ENCODE measurements around the gene POC1A. TPM values are rescaled to one million over a fixed set of nuclear protein-coding genes. Genes with fewer than 3 reads are reported as not detected.

POC1A gene
- total and polyA plus RNA-seq, 10 of the 15 experiments (the other 5 are each of a cell fraction or from before 2014, with no cell fraction given), result 8.5 to 49.8 (median 23.5) TPM

GRCh38 chr3:52046186-52046901, 107.9 kb downstream of the POC1A start:
- Histone ChIP-seq H3K4me3 (no peak overlapping the region), H2AFZ (ENCODE audit: control insufficient read depth, low read depth, low read length) (no peak overlapping the region), H3K36me3 (ENCODE audit: control insufficient read depth in 2 of 2, insufficient read depth in 2 of 2, low read length in 1 of 2) (peaks cover 4 to 17% of the 10 kb centered on the region in 2 experiments), H4K20me1 (ENCODE audit: control insufficient read depth, insufficient read depth) (no peaks in the 10 kb centered on the region), H3K4me2 (ENCODE audit: control insufficient read depth, insufficient read depth) (no peak overlapping the region), H3K27ac (ENCODE audit: control insufficient read depth, insufficient read depth) (no peak overlapping the region), H3K4me1 (ENCODE audit: control insufficient read depth, insufficient read depth, low read length) (no peaks in the 10 kb centered on the region), H3K9ac (ENCODE audit: control insufficient read depth, insufficient read depth, low read length) (no peak overlapping the region), H3K9me3 (replicated peaks; ENCODE audit: control insufficient read depth, insufficient read depth, low read length) (no peaks in the 10 kb centered on the region), H3K27me3 (replicated peaks in 1 of 2; ENCODE audit: control insufficient read depth in 2 of 2, insufficient read depth in 2 of 2, low read length in 1 of 2) (no peaks in the 10 kb centered on the region), H3K79me2 (ENCODE audit: control insufficient read depth, insufficient read depth, low read length) (no peaks in the 10 kb centered on the region; the same call in none of the 2 replicates)
- TF ChIP-seq CBX5 (IDR thresholded peaks at IDR 0.05; ENCODE audit: low read depth) (no peak), PAX5 (IDR thresholded peaks at IDR 0.05; ENCODE audit: borderline replicate concordance, low read depth, low read length) (no peak), RELA (IDR thresholded peaks at IDR 0.05; ENCODE audit: borderline replicate concordance, partially characterized antibody) (no peak), REST (IDR thresholded peaks at IDR 0.05; ENCODE audit: low read depth, low read length) (no peak), NR2C2 (IDR thresholded peaks at IDR 0.05; ENCODE audit: borderline replicate concordance, control insufficient read depth, insufficient read length, low read depth) (no peak), ELK1 (IDR thresholded peaks at IDR 0.05; ENCODE audit: low read depth, low read length) (no peak), POLR2AphosphoS2 (IDR thresholded peaks at IDR 0.05; ENCODE audit: low read depth, low read length) (no peak), YBX1 (IDR thresholded peaks at IDR 0.05) (no peak), RUNX3 (IDR thresholded peaks at IDR 0.05; ENCODE audit: low read length) (no peak), SMARCA5 (IDR thresholded peaks at IDR 0.05) (no peak), SPI1 (IDR thresholded peaks at IDR 0.05; ENCODE audit: borderline replicate concordance, insufficient read depth, low read depth, low read length) (no peak)
- TF ChIP-seq, protein P1, sequence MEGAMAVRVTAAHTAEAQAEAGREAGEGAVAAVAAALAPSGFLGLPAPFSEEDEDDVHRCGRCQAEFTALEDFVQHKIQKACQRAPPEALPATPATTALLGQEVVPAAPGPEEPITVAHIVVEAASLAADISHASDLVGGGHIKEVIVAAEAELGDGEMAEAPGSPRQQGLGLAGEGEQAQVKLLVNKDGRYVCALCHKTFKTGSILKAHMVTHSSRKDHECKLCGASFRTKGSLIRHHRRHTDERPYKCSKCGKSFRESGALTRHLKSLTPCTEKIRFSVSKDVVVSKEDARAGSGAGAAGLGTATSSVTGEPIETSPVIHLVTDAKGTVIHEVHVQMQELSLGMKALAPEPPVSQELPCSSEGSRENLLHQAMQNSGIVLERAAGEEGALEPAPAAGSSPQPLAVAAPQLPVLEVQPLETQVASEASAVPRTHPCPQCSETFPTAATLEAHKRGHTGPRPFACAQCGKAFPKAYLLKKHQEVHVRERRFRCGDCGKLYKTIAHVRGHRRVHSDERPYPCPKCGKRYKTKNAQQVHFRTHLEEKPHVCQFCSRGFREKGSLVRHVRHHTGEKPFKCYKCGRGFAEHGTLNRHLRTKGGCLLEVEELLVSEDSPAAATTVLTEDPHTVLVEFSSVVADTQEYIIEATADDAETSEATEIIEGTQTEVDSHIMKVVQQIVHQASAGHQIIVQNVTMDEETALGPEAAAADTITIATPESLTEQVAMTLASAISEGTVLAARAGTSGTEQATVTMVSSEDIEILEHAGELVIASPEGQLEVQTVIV (IDR thresholded peaks at IDR 0.05; ENCODE audit: borderline replicate concordance, partially characterized antibody), result no peak
- intact Hi-C loops (cut with micrococcal nuclease; ENCODE audit: unreplicated experiment) (no loop called here), in situ Hi-C loops (cut with MboI) (no loop called here)
- ChIA-PET POLR2A (interaction anchor here (0.9 kb wide), 1 partner anchor 10 kb away, joined by 3 read pairs; the partner anchor contains the start of gene DUSP7), SMC1A (ENCODE audit: uncharacterized antibody, unreplicated experiment) (no interaction called here), RAD21 (ENCODE audit: unreplicated experiment) (no interaction called here), CTCF (interaction anchor here (1.2 kb wide), 1 partner anchor 42 kb away, joined by 3 read pairs; no protein-coding TSS in a partner anchor)
- no TSS peak for BruUV-seq (replicated peaks)
- WGBS (ENCODE audit: insufficient coverage, insufficient replicate concordance, low lambda C conversion rate, missing lambda C conversion rate), result 78% methylated on average over 12 of the region's 12 CpGs
- DNase-seq (ENCODE audit: low read depth, low spot score), result no peak
- ATAC-seq, result no peak
- FAIRE-seq, result no peak

Measured in GM12878 (cell line).